GM19043 (cell line): Measurements from ENCODE around the gene MTOR.
"Not testable (repeated sequence)": the region's sequence is repeated elsewhere in the genome, so short reads cannot be mapped to it uniquely, and the experiment has no call there.

Experiments used
- ATAC-seq: cut with Tn5 transposase; IDR thresholded peaks from one replicate; pipeline ENCODE4 v1.9.1; 2021; ENCODE audit warnings: low read depth; ENCODE audit not compliant: unreplicated experiment

Gene MTOR

DNA sequence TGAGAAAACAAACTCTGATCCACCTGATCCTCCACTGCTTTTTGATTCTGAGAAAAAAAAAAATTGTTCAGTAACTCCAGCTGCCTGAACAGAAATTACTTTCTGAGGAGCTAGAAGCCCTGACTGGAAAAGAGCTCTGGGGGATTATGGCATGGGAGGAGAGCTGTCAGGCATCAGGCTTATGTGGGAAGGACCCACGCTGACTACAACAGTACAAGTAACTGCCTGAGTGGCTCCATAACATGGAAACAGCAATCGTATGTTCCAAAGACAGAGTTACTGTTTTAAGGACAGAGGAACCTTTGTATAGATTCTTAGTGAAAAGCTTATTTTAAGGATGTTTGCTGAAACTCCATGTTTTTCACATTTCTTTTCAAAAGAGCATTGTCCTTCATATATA lies 74.4 kb downstream of the MTOR start:
- no peak for ATAC-seq

- no peak for ATAC-seq
These were observed 74.9 kb downstream of the MTOR start for GRCh38 chr1:11187494-11187893.

DNA sequence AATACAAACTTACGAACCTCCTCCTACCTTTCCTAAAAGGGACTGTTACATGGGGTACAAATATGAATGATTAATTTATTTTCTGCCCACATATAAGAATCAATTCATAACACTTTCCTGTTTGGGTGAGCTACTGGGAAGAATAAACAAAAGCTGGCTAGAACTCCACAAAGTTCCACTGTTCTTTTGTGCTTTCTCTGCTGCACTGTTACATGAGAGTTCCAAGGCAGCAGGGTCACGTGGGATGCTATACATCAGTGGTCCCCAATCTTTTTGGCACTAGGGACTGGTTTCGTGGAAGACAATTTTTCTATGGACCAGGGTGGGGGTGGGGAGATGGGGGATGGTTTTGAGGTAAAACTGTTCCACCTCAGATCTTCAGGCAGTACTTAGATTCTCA lies 75.4 kb downstream of the MTOR start:
- ATAC-seq, result no peak

DNA sequence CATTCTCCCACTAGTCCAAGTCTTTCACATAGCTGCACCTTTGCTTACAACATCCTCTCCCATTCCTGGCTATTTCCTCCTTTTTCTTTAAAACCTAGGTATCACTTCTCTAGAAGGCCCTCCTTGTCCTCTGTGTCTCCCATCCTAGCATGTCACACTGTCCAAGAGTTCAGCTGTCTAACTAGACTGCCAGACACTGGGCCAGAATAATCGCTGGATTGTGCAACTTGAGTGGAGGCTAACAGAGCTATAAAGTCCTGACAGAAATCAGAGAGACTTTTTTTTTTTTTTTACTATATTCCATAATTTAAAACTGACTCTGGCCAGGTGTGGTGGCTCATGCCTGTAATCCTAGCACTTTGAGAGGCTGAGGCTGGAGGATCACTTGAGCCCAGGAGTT lies 77.4 kb downstream of the MTOR start:
- no peak for ATAC-seq

- ATAC-seq, result no peak
These were observed 79.5 kb downstream of the MTOR start for GRCh38 chr1:11182884-11183283.

GRCh38 chr1:11180342-11180744 lies 82.0 kb downstream of the MTOR start:
- no peak for ATAC-seq

DNA sequence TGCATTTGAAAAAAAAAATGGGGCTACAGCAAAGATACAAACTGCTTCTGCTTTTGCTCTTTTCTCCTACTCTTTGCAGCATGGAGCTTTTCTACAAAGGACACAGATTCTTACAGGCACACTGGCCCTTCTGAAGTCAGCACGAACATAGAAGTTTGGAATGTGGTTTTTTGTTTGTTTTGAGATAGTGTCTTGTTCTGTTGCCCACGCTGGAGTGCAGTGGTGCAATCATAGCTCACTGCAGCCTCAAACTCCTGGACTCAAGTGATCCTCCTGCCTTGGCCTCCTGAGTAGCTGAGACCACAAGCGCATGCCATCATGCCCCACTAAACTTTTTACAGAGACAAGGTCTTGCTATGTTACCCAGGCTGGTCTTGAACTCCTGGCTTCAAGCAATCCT lies 82.6 kb downstream of the MTOR start:
- ATAC-seq, result not testable (repeated sequence)

DNA sequence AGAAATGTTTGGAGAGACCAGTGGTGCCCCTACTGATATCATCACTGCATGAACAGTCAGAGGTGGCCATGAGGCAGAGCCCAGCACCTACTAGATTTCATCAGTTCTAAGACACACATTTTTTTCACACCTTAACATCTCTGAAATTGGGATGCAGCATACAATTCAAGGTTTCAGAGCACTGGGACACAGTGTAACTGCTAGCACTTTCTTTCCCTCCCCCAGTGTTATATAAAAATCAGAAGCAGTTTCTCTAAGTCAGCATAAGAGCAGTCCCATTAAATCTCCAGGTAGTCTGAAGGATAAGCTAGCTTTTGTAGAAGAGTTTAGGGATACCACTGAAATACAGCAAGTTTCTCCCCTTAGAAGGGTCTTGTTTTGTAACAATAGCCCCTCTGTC lies 83.2 kb downstream of the MTOR start:
- no peak for ATAC-seq

DNA sequence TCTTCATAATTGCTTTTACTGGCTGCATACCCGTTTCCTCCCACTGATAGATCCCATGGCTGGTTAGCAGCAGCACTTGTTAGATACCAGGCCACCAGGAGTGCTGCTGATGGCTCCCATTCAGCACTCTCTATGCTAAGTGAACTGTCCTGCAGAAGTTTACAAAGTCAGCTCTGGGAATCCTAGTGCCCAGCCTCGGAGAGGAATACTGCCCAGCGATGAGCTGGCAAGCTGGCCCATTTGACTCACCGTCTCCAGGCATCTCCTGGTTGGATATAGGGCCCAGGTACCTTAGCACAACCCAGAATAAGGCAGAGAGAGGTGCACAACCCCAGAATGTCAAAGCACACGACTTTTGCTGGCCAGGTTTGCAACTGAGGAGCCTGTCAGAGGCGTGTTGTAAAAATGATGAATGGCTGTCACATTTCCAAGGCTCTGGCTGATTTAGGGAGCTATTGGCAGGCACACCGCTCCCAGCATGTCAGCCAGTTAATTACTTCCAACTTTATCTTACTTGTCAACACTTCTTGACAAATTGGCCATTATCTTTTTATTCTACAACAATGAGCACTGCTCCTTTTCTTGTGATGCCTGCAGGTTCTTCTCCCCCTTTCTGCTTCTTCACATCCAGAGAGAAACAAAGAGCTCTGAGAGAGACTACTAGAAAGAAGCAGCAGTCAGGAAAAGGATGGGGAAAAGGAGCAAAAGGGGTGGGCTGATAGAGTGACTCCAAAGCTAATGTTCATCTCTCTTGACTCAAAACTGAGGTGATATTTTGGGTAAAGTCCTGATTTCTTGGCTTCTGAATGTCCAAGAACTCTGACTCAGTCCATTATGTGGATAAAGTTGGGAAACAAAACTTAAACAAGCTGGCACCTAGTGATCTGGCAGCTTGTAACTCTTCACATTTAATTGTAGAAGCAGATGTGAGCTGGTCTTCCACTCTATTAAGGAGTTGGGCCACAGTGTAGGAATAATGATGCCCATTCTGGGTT lies 84.0 kb downstream of the MTOR start:
- ATAC-seq, result no peak

- ATAC-seq, result no peak
These were observed 86.2 kb downstream of the MTOR start for GRCh38 chr1:11176081-11176706.

DNA sequence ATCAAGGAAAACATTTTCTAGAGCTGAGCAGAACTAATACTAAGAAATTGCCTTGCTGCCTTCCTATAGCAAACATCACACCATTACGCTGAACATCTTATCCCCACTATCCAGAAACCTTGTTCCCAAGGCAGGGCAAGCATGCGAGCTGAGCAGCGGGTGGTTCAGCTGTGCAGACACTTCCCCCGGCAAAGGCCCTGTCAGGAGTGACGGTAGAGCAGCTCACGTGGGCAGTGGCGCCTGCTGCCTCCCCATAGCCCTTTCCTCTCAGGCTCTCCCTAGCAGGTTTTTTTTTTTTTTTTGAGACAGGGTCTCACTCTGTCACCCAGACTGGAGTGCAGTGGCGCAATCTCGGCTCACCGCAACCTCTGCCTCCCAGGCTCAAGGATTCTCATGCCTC lies 86.9 kb downstream of the MTOR start:
- ATAC-seq, result no peak

GRCh38 chr1:11174261-11174942 lies 87.9 kb downstream of the MTOR start:
- no peak for ATAC-seq

DNA sequence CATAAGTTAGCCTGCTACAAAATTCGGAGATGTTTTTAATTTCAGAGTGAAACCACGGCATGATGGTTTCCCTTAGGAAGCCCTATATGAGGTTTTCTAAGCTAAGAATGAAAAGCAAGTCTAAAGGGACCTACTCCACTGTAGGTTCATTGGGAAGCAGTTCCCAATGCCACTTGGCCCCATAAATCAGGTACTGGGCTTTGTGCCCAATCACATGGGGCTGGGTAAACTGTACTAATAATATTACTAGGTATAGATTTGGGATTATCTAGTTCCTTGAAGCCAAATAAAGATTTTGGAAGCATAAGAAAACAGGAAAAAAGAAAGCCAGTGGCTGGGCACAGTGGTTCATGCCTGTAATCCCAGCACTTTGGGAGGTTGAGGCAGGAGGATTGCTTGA lies 92.2 kb downstream of the MTOR start:
- no peak for ATAC-seq

GRCh38 chr1:11169202-11169601 lies 93.1 kb downstream of the MTOR start:
- ATAC-seq, result no peak

- ATAC-seq, result no peak
These were observed 93.6 kb downstream of the MTOR start for GRCh38 chr1:11168731-11169130.

DNA sequence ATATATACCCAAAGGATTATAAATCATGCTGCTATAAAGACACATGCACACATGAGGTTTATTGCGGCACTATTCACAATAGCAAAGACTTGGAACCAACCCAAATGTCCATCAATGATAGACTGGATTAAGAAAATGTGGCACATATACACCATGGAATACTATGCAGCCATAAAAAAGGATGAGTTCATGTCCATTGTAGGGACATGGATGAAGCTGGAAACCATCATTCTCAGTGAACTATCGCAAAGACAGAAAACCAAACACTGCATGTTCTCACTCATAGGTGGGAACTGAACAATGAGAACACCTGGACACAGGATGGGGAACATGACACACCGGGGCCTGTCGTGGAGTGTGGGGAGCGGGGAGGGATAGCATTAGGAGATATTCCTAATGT lies 95.6 kb downstream of the MTOR start:
- not testable (repeated sequence) for ATAC-seq

GRCh38 chr1:11162752-11163151 lies 99.6 kb downstream of the MTOR start:
- not testable (repeated sequence) for ATAC-seq

DNA sequence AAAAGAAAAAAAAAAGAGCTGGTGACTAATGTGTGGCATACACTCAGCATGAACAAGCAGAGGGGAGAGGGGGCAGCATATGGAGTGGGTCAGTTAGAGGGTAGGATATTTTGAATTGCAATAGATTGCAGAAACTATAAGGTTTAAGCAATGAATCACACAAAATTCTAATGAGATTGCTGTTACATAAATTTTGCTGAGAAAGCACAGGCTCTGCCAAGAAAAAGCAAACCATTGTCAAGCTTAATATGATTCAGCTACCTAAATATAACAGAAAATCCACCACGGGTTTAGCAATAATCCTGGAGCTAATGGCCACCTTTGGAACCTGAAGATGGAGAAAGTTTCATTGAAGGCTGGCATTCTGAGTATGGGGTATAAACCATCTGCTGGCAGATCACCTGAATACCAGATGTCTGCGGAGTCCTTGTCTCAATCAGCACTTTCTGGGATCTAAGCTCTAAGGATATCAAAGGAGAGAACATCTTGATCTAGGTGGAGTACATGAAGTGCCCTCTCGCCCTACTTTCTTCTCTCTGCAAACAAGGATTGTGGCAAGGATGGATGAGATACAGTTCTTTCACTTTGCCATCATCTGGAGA lies 103.5 kb downstream of the MTOR start:
- no peak for ATAC-seq

- no peak for ATAC-seq
These were observed 104.1 kb downstream of the MTOR start for GRCh38 chr1:11158291-11158690.

DNA sequence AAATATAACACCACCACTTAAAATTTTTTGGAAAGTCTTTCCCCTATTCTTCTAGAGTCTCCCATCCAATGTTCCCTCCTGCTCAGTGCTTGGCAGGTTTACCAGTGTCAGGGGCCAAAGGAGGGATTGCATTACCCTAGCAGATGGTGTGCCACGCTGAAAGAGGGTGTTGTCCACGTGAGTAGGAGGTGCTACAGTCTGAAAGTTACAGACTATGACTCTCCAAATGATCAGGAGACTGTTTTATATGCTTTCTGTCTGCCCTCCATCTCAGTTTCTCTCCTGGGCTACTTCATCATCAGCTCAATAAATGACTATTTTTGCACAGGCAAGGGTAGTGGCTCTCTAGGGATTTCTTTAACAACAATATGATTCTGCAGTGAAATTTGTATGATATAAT lies 104.5 kb downstream of the MTOR start:
- no peak for ATAC-seq

- ATAC-seq, result no peak
These were observed 105.0 kb downstream of the MTOR start for GRCh38 chr1:11157394-11157793.
